ENCODE measurements around the gene ROBO1. TPM values are rescaled to one million over a fixed set of nuclear protein-coding genes. Genes with fewer than 3 reads are reported as not detected.
"Not testable (repeated sequence)": the region's sequence is repeated elsewhere in the genome, so short reads cannot be mapped to it uniquely, and the experiment has no call there.

The ROBO1 gene
- total RNA-seq, 1 experiment from 2014 or later, result 19.5 TPM

DNA sequence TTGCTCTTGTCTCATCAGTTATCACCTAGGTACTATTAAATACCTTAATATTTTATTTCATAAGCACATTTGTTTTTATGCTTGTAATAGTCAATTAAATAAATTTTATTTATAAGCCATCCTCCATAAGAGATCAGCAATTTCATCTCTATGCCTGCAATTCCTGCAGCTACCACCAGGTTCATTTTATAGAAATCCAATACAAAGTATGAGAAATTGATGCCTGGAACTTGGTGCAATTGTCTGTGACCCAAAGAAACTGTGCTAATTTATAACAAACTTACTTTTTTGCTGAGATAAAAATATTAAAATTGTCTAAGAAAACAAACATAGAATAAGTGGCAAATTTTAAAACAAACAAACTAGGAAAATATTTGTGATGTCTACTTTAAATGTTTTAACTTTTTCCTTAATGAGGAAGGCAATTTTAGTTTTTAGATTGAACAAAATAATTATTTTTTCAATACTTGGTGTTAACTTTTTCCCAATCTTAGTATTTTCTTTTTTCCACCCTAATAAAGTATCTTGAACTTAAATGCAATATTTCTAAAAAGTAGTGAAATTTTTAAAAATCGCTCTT, 1026.6 kb downstream of the ROBO1 start:
- no peak for DNase-seq (ENCODE audit: low read depth)

DNA sequence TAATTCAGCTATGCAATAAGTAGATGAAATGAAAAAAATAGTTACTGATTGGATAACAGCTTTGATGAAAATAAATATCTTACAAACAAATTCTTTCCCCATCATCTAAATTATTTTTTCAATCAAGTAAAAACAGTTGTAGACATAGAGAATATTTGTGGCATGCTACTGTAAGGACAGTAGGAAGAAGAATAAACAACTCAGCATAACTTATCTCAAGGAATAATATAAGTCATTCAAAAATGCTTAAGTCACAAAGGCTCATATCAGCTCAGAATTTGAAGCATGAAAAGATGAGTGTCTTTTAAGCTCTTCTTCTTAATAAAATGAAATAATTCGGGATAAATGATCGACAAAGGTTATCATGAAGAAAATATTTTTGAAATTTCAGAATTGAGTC, 1029.0 kb downstream of the ROBO1 start:
- DNase-seq (ENCODE audit: low read depth), result no peak

GRCh38 chr3:78737988-78738387, 1029.8 kb downstream of the ROBO1 start:
- DNase-seq (ENCODE audit: low read depth), result peak; percentile 58

- no peak for DNase-seq (ENCODE audit: low read depth)
Observed at GRCh38 chr3:78736863-78737262, 1030.9 kb downstream of the ROBO1 start.

DNA sequence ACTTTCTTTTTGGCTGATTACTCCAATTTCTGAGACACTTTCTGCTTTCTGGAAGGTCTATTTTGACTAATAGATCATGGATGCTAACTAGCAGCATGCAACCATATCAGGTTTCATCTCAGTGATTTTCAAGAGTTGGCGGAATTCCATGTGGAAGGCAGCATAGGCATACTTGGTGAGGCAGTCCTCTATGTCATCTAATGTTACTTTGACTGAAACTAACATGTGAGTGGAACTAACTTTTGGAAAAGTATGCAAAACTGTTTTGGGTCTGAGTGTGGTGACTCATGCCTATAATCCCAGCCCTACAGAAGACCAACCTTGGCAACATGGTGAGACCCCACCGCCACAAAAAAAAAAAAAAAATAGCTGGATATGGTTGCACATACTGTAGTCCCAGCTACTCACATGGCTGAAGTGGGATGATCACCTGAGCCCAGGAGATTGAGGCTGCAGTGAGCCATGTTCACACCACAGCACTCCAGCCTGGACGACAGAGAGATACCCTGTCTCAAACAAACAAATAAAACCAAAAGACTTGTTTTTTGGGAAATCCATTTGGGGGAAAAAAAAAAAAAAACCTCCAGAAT, 1033.7 kb downstream of the ROBO1 start:
- peak; percentile 44 for DNase-seq (ENCODE audit: low read depth)

GRCh38 chr3:78732893-78733292, 1034.9 kb downstream of the ROBO1 start:
- DNase-seq (ENCODE audit: low read depth), result no peak

- no peak for DNase-seq (ENCODE audit: low read depth)
Observed at GRCh38 chr3:78732471-78732870, 1035.3 kb downstream of the ROBO1 start.

DNA sequence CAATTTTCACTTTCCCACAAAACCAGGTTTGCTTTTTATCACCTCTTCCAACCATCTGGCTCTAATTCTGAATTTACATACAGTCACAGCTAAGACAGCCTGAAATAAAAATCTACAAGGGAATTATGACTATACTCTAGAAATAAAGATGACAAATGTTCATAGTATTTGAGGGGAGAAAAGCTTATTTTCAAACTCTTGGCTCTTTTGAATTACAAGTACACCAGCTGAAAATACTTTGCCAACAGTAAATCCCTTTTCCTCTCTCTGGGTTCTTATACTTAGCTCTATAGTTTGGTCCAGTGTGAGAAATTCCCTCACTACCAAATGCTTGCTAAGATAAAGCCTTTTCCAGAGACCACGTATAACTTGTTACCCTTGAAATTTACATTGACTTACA, 1037.9 kb downstream of the ROBO1 start:
- DNase-seq (ENCODE audit: low read depth), result no peak

- peak; percentile 50 for DNase-seq (ENCODE audit: low read depth)
Observed at GRCh38 chr3:78728406-78729145, 1039.2 kb downstream of the ROBO1 start.

GRCh38 chr3:78726545-78726944, 1041.3 kb downstream of the ROBO1 start:
- DNase-seq (ENCODE audit: low read depth), result no peak

- DNase-seq (ENCODE audit: low read depth), result no peak
Observed at GRCh38 chr3:78725703-78726246, 1042.0 kb downstream of the ROBO1 start.

DNA sequence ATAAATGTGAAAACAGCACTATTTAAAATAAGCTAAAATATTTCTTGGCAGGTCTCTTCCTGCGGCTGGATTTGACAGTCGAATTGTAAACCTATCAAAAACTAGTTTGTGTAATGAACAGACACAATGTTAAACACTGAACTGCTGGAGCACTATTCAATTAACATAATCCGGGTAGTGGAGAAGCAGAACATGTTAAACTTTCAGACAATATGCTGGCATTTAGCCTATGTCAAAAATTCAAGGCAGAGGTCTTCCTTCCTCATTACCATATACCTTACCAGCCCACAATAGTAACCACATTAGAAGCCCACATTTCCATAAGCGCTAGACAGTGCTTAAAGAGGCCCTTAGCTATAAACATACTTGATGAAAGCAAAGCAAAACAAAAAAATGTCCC, 1042.9 kb downstream of the ROBO1 start:
- no peak for DNase-seq (ENCODE audit: low read depth)

DNA sequence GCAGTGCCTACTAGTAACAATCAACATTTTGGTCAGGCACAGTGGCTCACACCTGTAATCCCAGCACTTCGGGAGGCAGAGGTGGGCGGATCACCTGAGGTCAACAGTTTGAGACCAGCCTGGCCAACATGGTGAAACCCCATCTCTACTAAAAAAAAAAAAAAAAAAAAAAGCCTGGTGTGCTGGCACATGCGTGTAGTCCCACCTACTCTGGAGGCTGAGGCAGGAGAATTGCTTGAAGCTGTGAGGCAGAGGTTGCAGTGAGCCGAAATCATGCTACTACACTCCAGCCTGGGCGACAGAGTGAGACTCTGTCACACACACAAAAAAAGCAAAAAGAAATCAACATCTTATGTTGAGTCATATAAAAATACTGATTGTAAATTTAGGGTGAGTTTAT, 1043.4 kb downstream of the ROBO1 start:
- not testable (repeated sequence) for DNase-seq (ENCODE audit: low read depth)

DNA sequence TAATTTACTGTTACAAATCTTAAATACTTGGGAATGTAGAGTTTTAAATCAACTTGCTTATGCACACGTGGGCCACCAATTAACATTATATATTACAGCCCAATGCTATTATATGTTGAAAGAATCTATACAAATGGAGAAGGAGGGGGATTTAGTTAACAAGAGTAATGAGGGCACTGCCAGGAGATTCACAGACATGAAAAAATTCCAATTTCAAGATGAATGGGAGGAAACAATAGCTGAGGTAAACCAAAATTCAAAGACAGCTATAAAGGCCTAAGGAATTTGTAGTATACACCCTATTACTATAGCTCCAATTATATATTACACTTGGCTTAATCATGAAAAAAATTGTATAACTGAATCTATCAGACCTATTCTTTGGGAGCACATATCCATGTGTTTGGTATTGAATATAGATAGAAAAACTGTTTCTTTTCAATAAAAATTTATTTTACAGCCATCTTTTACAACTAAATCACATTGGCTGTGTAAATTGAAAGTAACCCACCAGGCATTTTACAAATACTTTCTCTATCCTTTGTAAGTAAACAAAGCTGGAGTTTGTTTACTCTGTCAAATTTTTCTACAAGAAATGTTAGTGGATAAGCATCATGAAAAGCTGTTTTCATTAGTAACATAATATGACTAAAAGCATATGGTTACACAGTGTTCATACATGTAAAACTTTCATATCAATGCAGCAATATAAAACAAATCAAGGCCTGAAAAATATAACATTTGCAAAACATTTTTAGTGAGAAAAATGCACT, 1045.8 kb downstream of the ROBO1 start:
- DNase-seq (ENCODE audit: low read depth), result no peak

DNA sequence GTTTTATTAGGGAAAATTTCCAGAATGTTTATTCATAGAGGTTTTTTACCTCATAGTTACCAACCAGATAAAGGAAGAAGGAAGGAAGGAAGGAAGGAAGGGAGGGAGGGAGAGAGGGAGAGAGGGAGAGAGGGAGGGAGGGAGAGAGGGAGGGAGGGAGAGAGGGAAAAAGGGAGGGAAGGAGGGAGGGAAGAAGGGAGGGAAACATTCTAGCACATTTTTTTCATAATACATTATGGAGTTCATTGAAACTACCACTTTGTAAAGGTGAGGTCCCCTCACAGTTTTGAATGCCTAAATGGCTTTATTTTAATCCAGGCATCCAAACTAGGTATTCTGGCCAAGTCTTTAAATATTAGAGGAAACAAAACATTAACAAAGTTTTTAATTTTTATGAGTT, 1049.1 kb downstream of the ROBO1 start:
- no peak for DNase-seq (ENCODE audit: low read depth)

DNA sequence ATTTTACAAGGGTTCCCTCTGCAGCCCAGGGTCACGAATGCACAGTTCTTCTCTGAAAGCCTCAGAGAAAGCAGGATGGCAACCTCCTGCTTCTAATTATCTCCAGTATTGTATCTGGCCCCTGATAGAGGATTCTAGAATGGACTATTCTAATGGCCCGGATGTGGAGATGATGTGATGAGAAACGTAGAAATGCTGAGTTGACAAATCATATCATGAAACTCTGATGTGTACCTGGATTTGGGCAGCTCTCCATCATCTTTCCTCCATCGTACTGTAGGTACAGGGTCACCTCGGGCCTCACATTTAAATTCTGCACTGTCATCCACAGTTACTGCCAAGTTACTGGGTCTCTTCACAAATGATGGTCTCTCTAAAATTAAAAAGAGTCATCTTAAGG, 1050.8 kb downstream of the ROBO1 start:
- DNase-seq (ENCODE audit: low read depth), result no peak

GRCh38 chr3:78712941-78713340, 1054.9 kb downstream of the ROBO1 start:
- DNase-seq (ENCODE audit: low read depth), result no peak

DNA sequence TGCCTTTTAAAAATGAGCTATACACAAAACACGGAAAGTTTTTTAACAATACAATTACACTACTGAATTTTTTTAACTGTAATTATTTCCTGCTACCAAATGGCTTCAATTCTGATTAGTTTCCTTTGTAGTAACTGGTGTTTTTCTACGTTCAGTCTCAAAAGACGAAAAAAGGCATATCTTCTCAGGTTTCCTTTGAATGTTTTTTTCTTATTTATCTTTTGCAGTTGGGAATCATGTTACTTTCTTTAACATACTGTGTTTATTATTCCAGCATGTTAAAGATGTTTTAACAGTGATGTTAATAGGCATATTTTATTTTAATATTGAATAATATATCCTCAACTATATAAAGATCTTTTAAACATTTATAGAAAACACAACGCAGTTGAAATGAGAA, 1055.5 kb downstream of the ROBO1 start:
- DNase-seq (ENCODE audit: low read depth), result no peak

DNA sequence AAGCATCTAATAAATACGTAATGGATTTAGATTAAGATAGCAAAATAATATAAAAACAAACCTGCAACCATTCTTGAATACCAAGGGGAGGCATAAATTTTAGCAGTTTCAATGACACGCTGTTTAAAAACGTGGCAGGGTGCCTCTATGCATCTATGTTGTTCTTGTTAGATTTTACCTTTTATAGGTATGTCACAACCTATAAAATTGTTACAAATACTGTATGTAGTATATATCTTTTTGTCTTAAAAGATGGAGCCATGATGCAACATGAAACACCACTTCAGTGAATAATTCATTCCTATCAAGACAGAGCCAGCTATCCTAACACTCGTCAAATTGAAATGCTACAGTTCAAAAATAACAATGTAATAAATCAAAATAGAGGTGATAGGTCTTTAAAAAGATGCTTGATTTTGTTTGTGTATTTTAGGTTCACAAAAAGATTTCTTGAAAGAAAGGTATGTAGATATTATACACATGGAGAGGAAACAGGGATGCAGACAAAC, 1059.2 kb downstream of the ROBO1 start:
- DNase-seq (ENCODE audit: low read depth), result no peak

DNA sequence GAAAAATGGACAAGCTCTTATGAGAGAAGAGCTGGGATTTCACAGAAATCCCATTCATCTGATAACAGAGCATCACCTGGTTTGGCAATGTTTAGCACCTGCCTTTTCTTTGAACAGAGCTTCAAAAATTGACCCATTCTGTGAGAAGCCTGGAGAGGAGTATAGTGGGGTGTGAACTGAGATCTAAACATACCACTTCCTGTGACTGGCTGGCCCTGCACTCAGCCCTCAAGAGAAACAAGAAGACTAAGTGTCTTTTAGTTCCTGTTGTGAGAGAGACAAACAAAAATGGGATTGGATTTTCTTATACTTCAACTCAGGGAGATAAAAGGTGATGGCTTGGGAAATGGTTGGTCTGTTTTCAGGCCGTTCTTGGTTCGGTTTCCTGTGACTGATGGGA, 1060.2 kb downstream of the ROBO1 start:
- no peak for DNase-seq (ENCODE audit: low read depth)

DNA sequence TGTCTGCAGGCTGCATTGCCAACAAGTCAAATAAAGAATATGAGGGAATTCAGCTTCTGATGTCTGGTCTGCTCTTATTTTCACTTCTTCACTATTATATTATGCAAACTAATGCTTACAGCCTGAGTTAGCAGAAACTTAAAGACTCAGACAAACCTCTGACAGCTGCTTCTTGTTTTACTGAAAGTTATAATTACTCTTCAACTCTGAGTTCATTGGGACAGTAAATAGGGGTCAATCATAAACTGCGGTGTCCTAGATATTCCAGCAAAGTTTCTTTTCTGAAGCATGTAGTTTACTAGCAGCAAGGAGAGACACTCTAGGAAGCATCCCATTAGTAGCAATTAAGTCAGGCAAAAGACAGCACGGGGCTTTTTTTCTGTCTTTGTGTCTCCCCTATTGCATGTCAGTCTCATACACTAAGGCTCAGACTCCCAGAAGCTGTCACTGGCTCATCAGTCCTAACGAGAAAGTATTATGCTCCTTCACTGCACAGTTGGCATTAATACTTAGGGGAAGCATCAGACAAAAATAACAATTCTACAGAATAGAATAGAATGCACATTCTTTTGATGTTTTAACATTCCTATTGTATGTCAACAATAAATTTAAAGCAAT, 1060.8 kb downstream of the ROBO1 start:
- DNase-seq (ENCODE audit: low read depth), result no peak

DNA sequence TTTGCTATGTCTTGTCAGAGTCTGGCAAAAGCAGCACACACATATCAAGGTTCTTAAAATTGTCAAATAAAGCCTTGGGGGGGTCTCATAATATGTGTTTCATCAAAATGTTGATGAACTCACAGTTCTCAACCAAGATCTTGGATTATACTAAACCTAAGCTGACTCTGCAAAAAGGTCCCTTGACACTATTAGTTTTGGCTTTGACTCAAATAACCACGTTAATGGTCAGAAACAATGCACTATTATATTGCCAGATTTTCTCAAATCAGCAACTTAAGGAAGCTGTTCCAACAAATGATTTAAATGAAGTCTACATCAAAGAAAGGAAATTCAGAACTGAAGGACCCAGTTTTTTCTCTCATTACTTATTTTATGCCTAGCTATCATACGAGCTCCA, 1063.9 kb downstream of the ROBO1 start:
- DNase-seq (ENCODE audit: low read depth), result no peak

Measured in Daoy (cell line).